CD14-positive monocyte (primary cell): Measurements from ENCODE around the gene BNC2. TPM values are rescaled to one million over a fixed set of nuclear protein-coding genes. Genes with fewer than 3 reads are reported as not detected.

Experiments
- DNase-seq, 3 donors: peaks; one replicate each; pipeline ENCODE4 v3.0.0-alpha.2; 2011 to 2022
- H2AFZ ChIP-seq: 2 replicates; pipeline ENCODE4 v1.6.0; 2012; ENCODE audit warnings: mild to moderate bottlenecking, low read depth, low read length, inconsistent platforms; ENCODE audit not compliant: insufficient read depth, poor library complexity, severe bottlenecking
- H3K27ac ChIP-seq, 2 donors: 1 replicate in 1 of 2; 2 replicates in 1 of 2; pipeline ENCODE4 v1.5.1; 2012 to 2013; ENCODE audit warnings: low read length in 2 of 2, control low read depth in 1 of 2, inconsistent platforms in 1 of 2, low read depth in 1 of 2, mild to moderate bottlenecking in 1 of 2
- H3K27me3 ChIP-seq, 2 donors: one replicate each; pipeline versions ENCODE4 v1.6.0 to v1.6.1; 2011 to 2013; ENCODE audit warnings: low read length in 2 of 2; ENCODE audit not compliant: control insufficient read depth in 2 of 2, insufficient read depth in 2 of 2
- H3K36me3 ChIP-seq, 2 donors: replicated peaks in 1 of 2; 1 replicate in 1 of 2; 2 replicates in 1 of 2; pipeline versions ENCODE4 v1.5.1 to v1.6.1; 2012 to 2013; ENCODE audit warnings: low read length in 2 of 2, control low read depth in 1 of 2, inconsistent platforms in 1 of 2, mild to moderate bottlenecking in 1 of 2; ENCODE audit not compliant: insufficient read depth in 2 of 2, control insufficient read depth in 1 of 2
- H3K4me1 ChIP-seq, 2 donors: 1 replicate in 1 of 2; 2 replicates in 1 of 2; pipeline versions ENCODE4 v1.5.1 to v1.6.1; 2012 to 2013; ENCODE audit warnings: low read length in 2 of 2, control low read depth in 1 of 2, inconsistent platforms in 1 of 2, mild to moderate bottlenecking in 1 of 2, moderate library complexity in 1 of 2; ENCODE audit not compliant: insufficient read depth in 2 of 2, control insufficient read depth in 1 of 2
- H3K4me2 ChIP-seq: replicated peaks from 2 replicates; pipeline ENCODE3; 2012; ENCODE audit warnings: low read length, moderate library complexity, mild to moderate bottlenecking; ENCODE audit not compliant: poor library complexity, severe bottlenecking; ENCODE audit errors: extremely low read depth
- H3K4me3 ChIP-seq, 3 experiments: fragments of 200-600 bp in 1 of 3; sonication (generic) in 1 of 3; replicated peaks in 1 of 3; 1 replicate in 2 of 3; 2 replicates in 1 of 3; pipeline ENCODE4 v1.5.1; 2011 to 2013; ENCODE audit warnings: low read length in 3 of 3, mild to moderate bottlenecking in 3 of 3, control low read depth in 2 of 3, low read depth in 2 of 3, inconsistent platforms in 1 of 3, moderate library complexity in 1 of 3
- H3K79me2 ChIP-seq: 2 replicates; pipeline ENCODE4 v1.6.0; 2012; ENCODE audit warnings: mild to moderate bottlenecking, control low read depth, inconsistent platforms, low read length, moderate library complexity; ENCODE audit not compliant: insufficient read depth
- H3K9ac ChIP-seq: 2 replicates; pipeline ENCODE4 v1.6.0; 2017; ENCODE audit warnings: low read length, mild to moderate bottlenecking; ENCODE audit not compliant: insufficient read depth, poor library complexity, severe bottlenecking
- H3K9me3 ChIP-seq, 2 donors: replicated peaks in 1 of 2; 1 replicate in 1 of 2; 2 replicates in 1 of 2; pipeline versions ENCODE4 v1.5.1 to v1.6.1; 2012 to 2013; ENCODE audit warnings: low read length in 2 of 2, control low read depth in 1 of 2; ENCODE audit not compliant: control insufficient read depth in 1 of 2, insufficient read depth in 1 of 2
- H4K20me1 ChIP-seq: 2 replicates; pipeline ENCODE4 v1.6.0; 2012; ENCODE audit warnings: mild to moderate bottlenecking, low read length, control low read depth, moderate library complexity; ENCODE audit not compliant: insufficient read depth
- H3K27ac Mint-ChIP-seq, 7 donors: one replicate each; pipeline ENCODE4 v1.8.0; 2020; ENCODE audit warnings: mild to moderate bottlenecking in 7 of 7, mixed read lengths in 7 of 7, moderate library complexity in 6 of 7, inconsistent platforms in 2 of 7
- H3K27me3 Mint-ChIP-seq, 3 donors: one replicate each; pipeline ENCODE4 v1.8.0; 2021 to 2022; ENCODE audit warnings: low read depth in 3 of 3, mild to moderate bottlenecking in 3 of 3, mixed read lengths in 3 of 3, moderate library complexity in 3 of 3, inconsistent platforms in 1 of 3
- H3K36me3 Mint-ChIP-seq, 2 donors: one replicate each; pipeline ENCODE4 v1.8.0; 2020; ENCODE audit warnings: mixed read lengths in 2 of 2, inconsistent platforms in 1 of 2, mild to moderate bottlenecking in 1 of 2
- H3K4me1 Mint-ChIP-seq: one replicate; pipeline ENCODE4 v1.8.0; 2020; ENCODE audit warnings: mild to moderate bottlenecking, mixed read lengths
- H3K4me3 Mint-ChIP-seq, 2 donors: one replicate each; pipeline ENCODE4 v1.8.0; 2020; ENCODE audit warnings: mild to moderate bottlenecking in 2 of 2, mixed read lengths in 2 of 2, moderate library complexity in 1 of 2
- H3K9me3 Mint-ChIP-seq, 7 donors: one replicate each; pipeline ENCODE4 v1.8.0; 2020 to 2022; ENCODE audit warnings: mixed read lengths in 7 of 7, mild to moderate bottlenecking in 6 of 7, moderate library complexity in 6 of 7, inconsistent platforms in 2 of 7
- CTCF ChIP-seq: fragments of 200-600 bp; IDR thresholded peaks from one replicate; pipeline ENCODE4 v1.8.0; 2022; ENCODE audit warnings: antibody characterized with exemption, mild to moderate bottlenecking
- WGBS: methylation state at CpG from one replicate; pipeline ENCODE4 v1.1.5; 2013; ENCODE audit warnings: missing lambda C conversion rate; ENCODE audit not compliant: insufficient coverage; 5-methylcytosine and 5-hydroxymethylcytosine counted together
- intact Hi-C, 2 donors: fragments of 100-400 bp; cut with micrococcal nuclease; formaldehyde crosslinking; loops; one replicate each; pipeline versions ENCODE4 v1.15.0 to v1.15.1; 2023
- polyA plus RNA-seq, 3 donors: library from polyadenylated mRNA; depleted of rRNA in 1 of 3; unstranded in 2 of 3; stranded (reverse) in 1 of 3; fragments of 300-500 nt in 2 of 3; fragments of >200 nt in 1 of 3; fragmentation: Illumina TruSeq in 2 of 3; gene quantifications; 1 replicate in 2 of 3; 2 replicates in 1 of 3; pipeline ENCODE4 v1.2.3, GENCODE V29; 2012 to 2021

BNC2 gene
- polyA plus RNA-seq, 3 donors: 0.01 TPM; not detected in 2

- H2AFZ ChIP-seq: no peak overlapping the region
Observed at GRCh38 chr9:16687678-16688369, 182.6 kb downstream of the BNC2 start.

GRCh38 chr9:16683326-16683725 is 187.1 kb downstream of the BNC2 start:
- no peaks in the 10 kb centered on the region for H3K4me1 ChIP-seq
- H3K27ac Mint-ChIP-seq: no peak overlapping the region
- H3K9me3 ChIP-seq: no peaks in the 10 kb centered on the region
- no peaks in the 10 kb centered on the region for H3K4me1 Mint-ChIP-seq
- no peaks in the 10 kb centered on the region for H3K36me3 ChIP-seq
- no peak for DNase-seq
- H3K27me3 ChIP-seq: no peaks in the 10 kb centered on the region
- H3K27me3 Mint-ChIP-seq: no peaks in the 10 kb centered on the region
- no peak overlapping the region for H3K9ac ChIP-seq
- no peaks in the 10 kb centered on the region for H3K36me3 Mint-ChIP-seq
- no peak overlapping the region for H3K4me3 ChIP-seq
- H3K79me2 ChIP-seq: no peaks in the 10 kb centered on the region
- H3K27ac ChIP-seq: no peak overlapping the region
- TF ChIP-seq CTCF: no peak
- H3K4me3 Mint-ChIP-seq: no peak overlapping the region
- no peaks in the 10 kb centered on the region for H4K20me1 ChIP-seq
- H3K9me3 Mint-ChIP-seq: peaks cover 0 to 5% (median 0%) of the 10 kb centered on the region in 7 donors
- no peak overlapping the region for H3K4me2 ChIP-seq
- 75% methylated on average over 2 of the region's 2 CpGs for WGBS
- intact Hi-C loops: no loop called here
- H2AFZ ChIP-seq: no peak overlapping the region

More at GRCh38 chr9:16687678-16688369, 182.6 kb downstream of the BNC2 start:
- H3K27ac ChIP-seq: no peak overlapping the region
- Mint-ChIP-seq H3K4me3 (no peak overlapping the region), H3K27me3 (no peaks in the 10 kb centered on the region), H3K4me1 (no peaks in the 10 kb centered on the region), H3K27ac (no peak overlapping the region), H3K36me3 (no peaks in the 10 kb centered on the region), H3K9me3 (peaks cover 0 to 5% (median 0%) of the 10 kb centered on the region in 7 donors)
- H3K27me3 ChIP-seq: no peaks in the 10 kb centered on the region
- no peaks in the 10 kb centered on the region for H3K9me3 ChIP-seq
- H3K79me2 ChIP-seq: no peaks in the 10 kb centered on the region
- H3K4me1 ChIP-seq: no peaks in the 10 kb centered on the region
- TF ChIP-seq CTCF: no peak
- H3K4me3 ChIP-seq: no peak overlapping the region
- intact Hi-C loops: no loop called here
- no peak overlapping the region for H3K9ac ChIP-seq
- no peaks in the 10 kb centered on the region for H4K20me1 ChIP-seq
- no peaks in the 10 kb centered on the region for H3K36me3 ChIP-seq
- DNase-seq: no peak
- 80% methylated on average over 1 of the region's 5 CpGs for WGBS
- no peak overlapping the region for H3K4me2 ChIP-seq
